DOHH2 (cell line): ENCODE data around the gene UNC79.

Source experiments
- H3F3A ChIP-seq: fragments of 200-600 bp; sonication (generic), shearing (Covaris generic); 2 replicates; pipeline ENCODE4 v1.6.0; 2016; ENCODE audit warnings: antibody characterized with exemption, mild to moderate bottlenecking; ENCODE audit not compliant: control insufficient read depth, insufficient read depth
- H3K27ac ChIP-seq: fragments of 200-600 bp; sonication (generic); 2 replicates; pipeline ENCODE4 v1.5.1; 2014; ENCODE audit warnings: low read depth, mild to moderate bottlenecking, low read length, moderate library complexity
- H3K27me3 ChIP-seq: fragments of 200-600 bp; sonication (generic); 2 replicates; pipeline ENCODE4 v1.6.1; 2014; ENCODE audit warnings: mild to moderate bottlenecking, low read length, mixed read lengths; ENCODE audit not compliant: control insufficient read depth
- H3K36me3 ChIP-seq: fragments of 200-600 bp; sonication (generic); 2 replicates; pipeline ENCODE4 v1.6.1; 2014; ENCODE audit warnings: mild to moderate bottlenecking, low read length, moderate library complexity, mixed read lengths; ENCODE audit not compliant: control insufficient read depth
- H3K4me1 ChIP-seq: fragments of 200-600 bp; sonication (generic); 2 replicates; pipeline ENCODE4 v1.6.1; 2014; ENCODE audit warnings: mild to moderate bottlenecking, low read length, mixed read lengths; ENCODE audit not compliant: control insufficient read depth
- H3K4me2 ChIP-seq: fragments of 200-600 bp; sonication (generic); 2 replicates; pipeline ENCODE4 v1.6.0; 2014; ENCODE audit warnings: mild to moderate bottlenecking, low read length, moderate library complexity
- H3K4me3 ChIP-seq: fragments of 200-600 bp; sonication (generic); 2 replicates; pipeline ENCODE4 v1.5.1; 2014; ENCODE audit warnings: mild to moderate bottlenecking, low read length, mixed read lengths
- H3K79me2 ChIP-seq: fragments of 200-600 bp; sonication (generic); 2 replicates; pipeline ENCODE4 v1.6.1; 2014; ENCODE audit warnings: mild to moderate bottlenecking, low read length, mixed read lengths; ENCODE audit not compliant: control insufficient read depth
- H3K9me2 ChIP-seq: fragments of 200-600 bp; sonication (generic); replicated peaks from 2 replicates; pipeline ENCODE4 v1.6.1; 2014; ENCODE audit warnings: mild to moderate bottlenecking, low read length, mixed read lengths; ENCODE audit not compliant: control insufficient read depth
- H3K9me3 ChIP-seq: fragments of 200-600 bp; sonication (generic); 2 replicates; pipeline ENCODE4 v1.6.1; 2014; ENCODE audit warnings: antibody characterized with exemption, low read length, mixed read lengths; ENCODE audit not compliant: control insufficient read depth, insufficient read depth
- H4K20me1 ChIP-seq: fragments of 200-600 bp; sonication (generic); 2 replicates; pipeline ENCODE4 v1.6.0; 2014; ENCODE audit warnings: low read depth, mild to moderate bottlenecking, antibody characterized with exemption, low read length, moderate library complexity; ENCODE audit not compliant: control insufficient read depth, insufficient read depth
- CTCF ChIP-seq: fragments of 200-600 bp; sonication (generic); IDR thresholded peaks from one replicate; pipeline ENCODE4 v1.5.1; 2014; ENCODE audit warnings: antibody characterized with exemption, mild to moderate bottlenecking, low read depth, low read length; ENCODE audit not compliant: poor library complexity, severe bottlenecking
- EZH2phosphoT487 ChIP-seq: fragments of 200-600 bp; sonication (generic); IDR thresholded peaks from 2 replicates; pipeline ENCODE4 v1.6.1; 2017; ENCODE audit warnings: borderline replicate concordance, mild to moderate bottlenecking, antibody characterized with exemption, low read length, moderate library complexity, mixed read lengths

UNC79 gene

GRCh38 chr14:93725002-93725582 lies 294.4 kb downstream of the UNC79 start:
- Histone ChIP-seq H4K20me1 (no peaks in the 10 kb centered on the region), H3K27me3 (no peaks in the 10 kb centered on the region), H3K4me3 (no peak overlapping the region), H3K9me3 (no peaks in the 10 kb centered on the region), H3K9me2 (no peaks in the 10 kb centered on the region), H3K4me1 (no peaks in the 10 kb centered on the region), H3K79me2 (no peaks in the 10 kb centered on the region), H3K27ac (no peak overlapping the region), H3F3A (no peaks in the 10 kb centered on the region), H3K4me2 (no peak overlapping the region), H3K36me3 (no peaks in the 10 kb centered on the region)
- no peak for TF ChIP-seq EZH2phosphoT487
- TF ChIP-seq CTCF: no peak

- H3F3A ChIP-seq: no peaks in the 10 kb centered on the region
- no peak overlapping the region for H3K4me2 ChIP-seq
- no peaks in the 10 kb centered on the region for H3K27me3 ChIP-seq
- no peaks in the 10 kb centered on the region for H3K4me1 ChIP-seq
- no peaks in the 10 kb centered on the region for H4K20me1 ChIP-seq
- H3K36me3 ChIP-seq: no peaks in the 10 kb centered on the region
- no peaks in the 10 kb centered on the region for H3K79me2 ChIP-seq
- no peak overlapping the region for H3K27ac ChIP-seq
- H3K4me3 ChIP-seq: no peak overlapping the region
- no peaks in the 10 kb centered on the region for H3K9me3 ChIP-seq
- no peaks in the 10 kb centered on the region for H3K9me2 ChIP-seq
- TF ChIP-seq EZH2phosphoT487 (no peak), CTCF (no peak)
Measured at GRCh38 chr14:93725993-93726392, 295.3 kb downstream of the UNC79 start.

- Histone ChIP-seq H3K4me3 (no peak overlapping the region), H3K36me3 (no peaks in the 10 kb centered on the region), H3K79me2 (no peaks in the 10 kb centered on the region), H3K27ac (no peak overlapping the region), H3K9me2 (no peaks in the 10 kb centered on the region), H3K9me3 (no peaks in the 10 kb centered on the region), H3F3A (no peaks in the 10 kb centered on the region), H4K20me1 (no peaks in the 10 kb centered on the region), H3K27me3 (no peaks in the 10 kb centered on the region), H3K4me2 (no peak overlapping the region), H3K4me1 (no peaks in the 10 kb centered on the region)
- no peak for TF ChIP-seq EZH2phosphoT487
- TF ChIP-seq CTCF: no peak
Measured at GRCh38 chr14:93727039-93727740, 296.5 kb downstream of the UNC79 start.
